Spleen (tissue), 7 donors: ENCODE data around the gene CCR1.

ENCODE experiments used
- CTCF ChIP-seq, 11 experiments: fragments of 200-600 bp in 7 of 11; fragments of 450-650 bp in 4 of 11; sonication (generic) in 4 of 11; IDR thresholded peaks in 8 of 11; conservative IDR thresholded peaks in 3 of 11; 1 replicate in 7 of 11; 2 replicates in 4 of 11; pipeline versions ENCODE4 v1.4.0 to v1.8.0; 2016 to 2021; ENCODE audit warnings: antibody characterized with exemption in 11 of 11, inconsistent platforms in 4 of 11, mild to moderate bottlenecking in 1 of 11
- POLR2A ChIP-seq, 3 donors: fragments of 450-650 bp; IDR thresholded peaks; one replicate each; pipeline ENCODE4 v1.5.1; 2017; ENCODE audit warnings: antibody characterized with exemption in 3 of 3, mild to moderate bottlenecking in 1 of 3
- POLR2AphosphoS5 ChIP-seq, 3 donors: sonication (generic); formaldehyde crosslinking; IDR thresholded peaks; one replicate each; pipeline ENCODE4 v1.5.1; 2017; ENCODE audit warnings: antibody characterized with exemption in 3 of 3
- donor health status: DM: no; HTN: no; CAD: no; lungs with moderate emphysema.
- donor health status: DM: no; HTN: no; CAD: no.
- donor health status: DM: no; HTN: no; CAD: no.

- TF ChIP-seq CTCF (IDR thresholded peaks at IDR 0.05 in 8 of 11, conservative IDR thresholded peaks at IDR 0.05 in 3 of 11), result no peak
- TF ChIP-seq POLR2A (IDR thresholded peaks at IDR 0.05), result no peak
- no peak for TF ChIP-seq POLR2AphosphoS5 (IDR thresholded peaks at IDR 0.05)
Observed at GRCh38 chr3:46206282-46207015, 1.7 kb downstream of the CCR1 start.
